ENCODE data around the gene KRTAP10-7. TPM values are rescaled to one million over a fixed set of nuclear protein-coding genes. Genes with fewer than 3 reads are reported as not detected.

The KRTAP10-7 gene
- total RNA-seq, 1 donor from 2014 or later = not detected

Other genes with a start within 250 kb of the KRTAP10-7 start
- 2.0 TPM for gene TRPM2, start 247.0 kb upstream of the KRTAP10-7 start, total RNA-seq
- 5.7 TPM for gene LRRC3, start 145.1 kb upstream of the KRTAP10-7 start, total RNA-seq
- gene KRTAP10-1, start 60.4 kb upstream of the KRTAP10-7 start, total RNA-seq = not detected
- gene KRTAP10-2, start 49.1 kb upstream of the KRTAP10-7 start, total RNA-seq = not detected
- not detected for gene KRTAP10-3, start 41.8 kb upstream of the KRTAP10-7 start, total RNA-seq
- not detected for gene KRTAP10-4, start 26.9 kb upstream of the KRTAP10-7 start, total RNA-seq
- not detected for gene KRTAP10-5, start 20.0 kb upstream of the KRTAP10-7 start, total RNA-seq
- not detected for gene KRTAP10-6, start 8.1 kb upstream of the KRTAP10-7 start, total RNA-seq
- not detected for gene KRTAP10-8, start 11.5 kb downstream of the KRTAP10-7 start, total RNA-seq
- gene KRTAP10-9, start 26.5 kb downstream of the KRTAP10-7 start, total RNA-seq = not detected
- not detected for gene KRTAP10-10, start 36.8 kb downstream of the KRTAP10-7 start, total RNA-seq
- not detected for gene KRTAP10-11, start 45.8 kb downstream of the KRTAP10-7 start, total RNA-seq
- not detected for gene KRTAP12-4, start 54.1 kb downstream of the KRTAP10-7 start, total RNA-seq
- not detected for gene KRTAP12-3, start 57.3 kb downstream of the KRTAP10-7 start, total RNA-seq
- gene KRTAP12-2, start 66.3 kb downstream of the KRTAP10-7 start, total RNA-seq = not detected
- gene KRTAP12-1, start 81.6 kb downstream of the KRTAP10-7 start, total RNA-seq = not detected
- gene KRTAP10-12, start 96.6 kb downstream of the KRTAP10-7 start, total RNA-seq = not detected
- gene TSPEAR, start 111.0 kb downstream of the KRTAP10-7 start, total RNA-seq = not detected
- 36.4 TPM for gene UBE2G2, start 201.2 kb downstream of the KRTAP10-7 start, total RNA-seq
- 55.6 TPM for gene SUMO3, start 217.5 kb downstream of the KRTAP10-7 start, total RNA-seq

Measured in temporal lobe (tissue), 1 donor.